Measurements from ENCODE around the gene SEMA4D.

- TF ChIP-seq POLR2A (IDR thresholded peaks at IDR 0.05; ENCODE audit: low read length) (no peak), GATA1 (IDR thresholded peaks at IDR 0.05; ENCODE audit: low read depth, low read length) (no peak)
Observed at GRCh38 chr9:89357331-89358197, 140.3 kb downstream of the SEMA4D start.

Data from erythroblast (primary cell).